ENCODE data around the gene CYTH3. TPM values are rescaled to one million over a fixed set of nuclear protein-coding genes. Genes with fewer than 3 reads are reported as not detected.

Gene CYTH3
- polyA plus RNA-seq, 1 donor (not counting 4 experiments of a cell fraction or from before 2014, with no cell fraction given), result 28.4 TPM

DNA sequence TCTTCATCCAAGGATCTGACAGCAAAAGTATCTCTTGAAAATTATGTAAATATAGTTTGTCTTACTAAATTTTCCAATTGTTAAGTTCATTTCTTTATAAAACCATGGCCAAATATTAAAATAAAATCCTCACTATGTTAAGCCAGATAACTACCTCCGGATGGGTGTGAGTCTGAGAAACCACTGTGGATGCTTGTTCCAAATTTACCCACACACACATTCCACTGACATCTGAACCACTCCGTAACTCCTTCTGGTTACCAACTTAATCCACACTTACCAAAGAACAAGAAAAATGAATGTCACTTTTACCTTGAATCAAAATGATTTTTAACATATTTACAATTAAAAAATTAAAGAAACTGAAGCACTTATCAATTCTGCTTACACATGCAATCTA is 19.7 kb downstream of the CYTH3 start:
- TF ChIP-seq CTCF (optimal IDR thresholded peaks at IDR 0.05 in 1 of 3, IDR thresholded peaks at IDR 0.05 in 1 of 3, conservative IDR thresholded peaks at IDR 0.05 in 1 of 3; ENCODE audit: extremely low read depth in 1 of 3, insufficient read depth in 2 of 3, low read length in 3 of 3) (no peak), EZH2 (IDR thresholded peaks at IDR 0.05; ENCODE audit: low read length) (no peak)
- no peak overlapping the region for H3K4me3 ChIP-seq (ENCODE audit: control insufficient read depth in 2 of 3, extremely low read depth in 1 of 3, insufficient read depth in 2 of 3, low read depth in 1 of 3, low read length in 3 of 3)
- peaks cover 85% of the 10 kb centered on the region for H3K79me2 ChIP-seq (ENCODE audit: control insufficient read depth, insufficient read depth, low read length)
- no peak for FAIRE-seq
- DNase-seq (ENCODE audit: low read depth, low spot score), result no peak
- H3K9me3 ChIP-seq (ENCODE audit: control insufficient read depth, low read depth, low read length), result no peaks in the 10 kb centered on the region
- no peak overlapping the region for H2AFZ ChIP-seq (ENCODE audit: control insufficient read depth, low read length)
- dilution Hi-C loops (cut with MboI; ENCODE audit: extremely low pct_ligation_motif_present, low sequenced_read_pairs), result no loop called here
- no peaks in the 10 kb centered on the region for H3K36me3 ChIP-seq (ENCODE audit: control insufficient read depth in 2 of 2, extremely low read depth in 1 of 2, insufficient read depth in 2 of 2, low read length in 2 of 2)
- no peaks in the 10 kb centered on the region for H3K27me3 ChIP-seq (ENCODE audit: control insufficient read depth, extremely low read depth, insufficient read depth, low read length)
- H3K4me1 ChIP-seq (ENCODE audit: control insufficient read depth, extremely low read depth, insufficient read depth, low read length), result peaks cover 36% of the 10 kb centered on the region
- H3K9me1 ChIP-seq (ENCODE audit: control insufficient read depth, extremely low read depth, insufficient read depth, low read length), result peaks cover 8% of the 10 kb centered on the region
- no peak overlapping the region for H3K4me2 ChIP-seq (ENCODE audit: control insufficient read depth, extremely low read depth, insufficient read depth, low read depth, low read length)
- no peak overlapping the region for H3K27ac ChIP-seq (ENCODE audit: control insufficient read depth, insufficient read depth, low read length)
- no peak overlapping the region for H3K9ac ChIP-seq (ENCODE audit: control insufficient read depth, extremely low read depth, insufficient read depth, low read length)
- peaks cover 4% of the 10 kb centered on the region for H4K20me1 ChIP-seq (ENCODE audit: control insufficient read depth, extremely low read depth, insufficient read depth, low read length)

GRCh38 chr7:6252341-6252746 is 20.1 kb downstream of the CYTH3 start:
- Histone ChIP-seq H3K9me1 (ENCODE audit: control insufficient read depth, extremely low read depth, insufficient read depth, low read length) (peaks cover 8% of the 10 kb centered on the region), H3K79me2 (ENCODE audit: control insufficient read depth, insufficient read depth, low read length) (peaks cover 84% of the 10 kb centered on the region), H4K20me1 (ENCODE audit: control insufficient read depth, extremely low read depth, insufficient read depth, low read length) (peaks cover 4% of the 10 kb centered on the region), H3K4me2 (ENCODE audit: control insufficient read depth, extremely low read depth, insufficient read depth, low read depth, low read length) (no peak overlapping the region), H3K27ac (ENCODE audit: control insufficient read depth, insufficient read depth, low read length) (no peak overlapping the region), H3K9me3 (ENCODE audit: control insufficient read depth, low read depth, low read length) (no peaks in the 10 kb centered on the region), H2AFZ (ENCODE audit: control insufficient read depth, low read length) (no peak overlapping the region), H3K9ac (ENCODE audit: control insufficient read depth, extremely low read depth, insufficient read depth, low read length) (no peak overlapping the region), H3K4me3 (ENCODE audit: control insufficient read depth in 2 of 3, extremely low read depth in 1 of 3, insufficient read depth in 2 of 3, low read depth in 1 of 3, low read length in 3 of 3) (no peak overlapping the region), H3K4me1 (ENCODE audit: control insufficient read depth, extremely low read depth, insufficient read depth, low read length) (peaks cover 34% of the 10 kb centered on the region), H3K36me3 (ENCODE audit: control insufficient read depth in 2 of 2, extremely low read depth in 1 of 2, insufficient read depth in 2 of 2, low read length in 2 of 2) (no peaks in the 10 kb centered on the region), H3K27me3 (ENCODE audit: control insufficient read depth, extremely low read depth, insufficient read depth, low read length) (no peaks in the 10 kb centered on the region)
- DNase-seq (ENCODE audit: low read depth, low spot score), result no peak
- no peak for TF ChIP-seq CTCF (optimal IDR thresholded peaks at IDR 0.05 in 1 of 3, IDR thresholded peaks at IDR 0.05 in 1 of 3, conservative IDR thresholded peaks at IDR 0.05 in 1 of 3; ENCODE audit: extremely low read depth in 1 of 3, insufficient read depth in 2 of 3, low read length in 3 of 3)
- TF ChIP-seq EZH2 (IDR thresholded peaks at IDR 0.05; ENCODE audit: low read length), result no peak
- FAIRE-seq, result no peak
- dilution Hi-C loops (cut with MboI; ENCODE audit: extremely low pct_ligation_motif_present, low sequenced_read_pairs), result no loop called here
